Measurements from ENCODE around the gene ALPI.

The ALPI gene

GRCh38 chr2:232465061-232465460, 9.1 kb downstream of the ALPI start:
- DNase-seq, result no peak

- DNase-seq, result no peak
These were observed 10.3 kb downstream of the ALPI start for GRCh38 chr2:232466221-232466620.

- DNase-seq, result no peak
These were observed 17.5 kb downstream of the ALPI start for GRCh38 chr2:232473467-232473890.

- DNase-seq, result no peak
These were observed 20.1 kb downstream of the ALPI start for GRCh38 chr2:232476045-232476444.

- no peak for DNase-seq
These were observed 20.8 kb downstream of the ALPI start for GRCh38 chr2:232476791-232477190.

- DNase-seq, result no peak
These were observed 22.0 kb downstream of the ALPI start for GRCh38 chr2:232477751-232478510.

GRCh38 chr2:232478571-232479340, 22.8 kb downstream of the ALPI start:
- no peak for DNase-seq

GRCh38 chr2:232479341-232480200, 23.6 kb downstream of the ALPI start:
- no peak for DNase-seq

GRCh38 chr2:232480201-232481190, 24.5 kb downstream of the ALPI start:
- no peak for DNase-seq

- DNase-seq, result no peak
These were observed 25.6 kb downstream of the ALPI start for GRCh38 chr2:232481322-232482140.

- DNase-seq, result no peak
These were observed 26.6 kb downstream of the ALPI start for GRCh38 chr2:232482301-232483238.

- no peak for DNase-seq
These were observed 27.5 kb downstream of the ALPI start for GRCh38 chr2:232483311-232483922.

GRCh38 chr2:232483923-232484627, 28.1 kb downstream of the ALPI start:
- DNase-seq, result no peak

- no peak for DNase-seq
These were observed 28.8 kb downstream of the ALPI start for GRCh38 chr2:232484628-232485347.

GRCh38 chr2:232485348-232485756, 29.4 kb downstream of the ALPI start:
- no peak for DNase-seq

- DNase-seq, result no peak
These were observed 30.0 kb downstream of the ALPI start for GRCh38 chr2:232485757-232486557.

All from stimulated activated CD4-positive, alpha-beta T cell treated with anti-CD3 and anti-CD28 coated beads, Interleukin-12 subunit alpha, Interleukin-12 subunit beta, amount 100 ng/mL, for 4 hours (primary cell).